C4-2B (cell line): Measurements from ENCODE around the gene PURA.
"Not testable (repeated sequence)": the region's sequence is repeated elsewhere in the genome, so short reads cannot be mapped to it uniquely, and the experiment has no call there.

Source experiments
- ZFX ChIP-seq: fragments of 450-650 bp; IDR thresholded peaks from 2 replicates; pipeline ENCODE4 v1.6.1; 2017
- TF ChIP-seq, protein P1 (sequence below): fragments of 450-650 bp; conservative IDR thresholded peaks from 2 replicates; pipeline ENCODE4 v1.5.1; 2017; ENCODE audit warnings: mild to moderate bottlenecking

DNA sequence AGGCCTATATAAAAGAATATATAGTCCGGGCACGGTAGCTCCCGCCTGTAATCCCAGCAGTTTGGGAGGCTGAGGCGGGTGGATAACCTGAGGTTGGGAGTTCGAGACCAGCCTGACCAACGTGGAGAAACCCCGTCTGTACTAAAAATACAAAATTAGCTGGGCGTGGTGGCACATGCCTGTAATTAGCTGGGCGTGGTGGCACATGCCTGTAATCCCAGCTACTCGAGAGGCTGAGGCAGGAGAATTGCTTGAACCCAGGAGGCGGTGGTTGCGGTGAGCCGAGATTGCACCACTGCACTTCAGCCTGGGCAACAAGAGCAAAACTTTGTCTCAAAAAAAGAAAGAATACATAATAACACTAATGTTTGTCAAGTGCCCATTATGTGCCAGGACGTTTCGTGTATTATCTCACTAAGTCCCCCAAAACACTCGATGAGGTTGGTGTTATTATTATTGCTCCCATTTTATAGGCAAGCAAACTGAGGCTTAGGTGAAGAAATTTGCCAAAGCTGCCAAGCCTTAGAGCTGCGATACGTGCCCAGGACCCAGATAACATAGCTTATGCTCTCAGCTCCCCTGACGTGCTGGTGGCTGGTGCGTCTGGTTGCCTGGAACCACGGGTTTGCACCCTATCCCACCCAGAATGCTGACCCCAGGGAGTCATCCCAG lies 40.9 kb downstream of the PURA start:
- TF ChIP-seq, protein P1, sequence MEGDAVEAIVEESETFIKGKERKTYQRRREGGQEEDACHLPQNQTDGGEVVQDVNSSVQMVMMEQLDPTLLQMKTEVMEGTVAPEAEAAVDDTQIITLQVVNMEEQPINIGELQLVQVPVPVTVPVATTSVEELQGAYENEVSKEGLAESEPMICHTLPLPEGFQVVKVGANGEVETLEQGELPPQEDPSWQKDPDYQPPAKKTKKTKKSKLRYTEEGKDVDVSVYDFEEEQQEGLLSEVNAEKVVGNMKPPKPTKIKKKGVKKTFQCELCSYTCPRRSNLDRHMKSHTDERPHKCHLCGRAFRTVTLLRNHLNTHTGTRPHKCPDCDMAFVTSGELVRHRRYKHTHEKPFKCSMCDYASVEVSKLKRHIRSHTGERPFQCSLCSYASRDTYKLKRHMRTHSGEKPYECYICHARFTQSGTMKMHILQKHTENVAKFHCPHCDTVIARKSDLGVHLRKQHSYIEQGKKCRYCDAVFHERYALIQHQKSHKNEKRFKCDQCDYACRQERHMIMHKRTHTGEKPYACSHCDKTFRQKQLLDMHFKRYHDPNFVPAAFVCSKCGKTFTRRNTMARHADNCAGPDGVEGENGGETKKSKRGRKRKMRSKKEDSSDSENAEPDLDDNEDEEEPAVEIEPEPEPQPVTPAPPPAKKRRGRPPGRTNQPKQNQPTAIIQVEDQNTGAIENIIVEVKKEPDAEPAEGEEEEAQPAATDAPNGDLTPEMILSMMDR, result not testable (repeated sequence)
- not testable (repeated sequence) for TF ChIP-seq ZFX
